ENCODE measurements around the gene OR10J1. TPM values are rescaled to one million over a fixed set of nuclear protein-coding genes. Genes with fewer than 3 reads are reported as not detected.
"Not testable (repeated sequence)": the region's sequence is repeated elsewhere in the genome, so short reads cannot be mapped to it uniquely, and the experiment has no call there.

Gene OR10J1
- total and polyA plus RNA-seq, 2 of the 8 experiments (the other 6 are each of a cell fraction or from before 2014, with no cell fraction given), result not detected

DNA sequence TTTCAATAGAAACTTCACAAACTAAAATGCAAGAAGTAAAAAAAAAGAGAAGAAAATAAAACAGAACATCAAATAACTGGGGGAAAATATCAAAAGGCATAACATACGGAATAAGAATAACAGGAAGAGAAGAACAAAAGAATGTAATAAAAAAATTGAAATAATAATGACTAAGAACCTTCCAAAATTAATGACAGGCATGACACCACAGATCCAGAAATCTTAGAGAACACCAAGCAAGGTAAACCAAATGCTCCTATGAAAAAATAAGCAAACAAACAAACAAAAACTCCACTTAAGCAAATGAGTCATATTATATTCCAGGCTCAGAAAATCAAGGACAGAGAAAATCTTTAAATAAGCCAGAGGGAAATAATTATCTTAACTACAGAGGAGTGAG, 8.7 kb downstream of the OR10J1 start (continued):
- no peak for TF ChIP-seq RXRA (IDR thresholded peaks at IDR 0.05; ENCODE audit: insufficient read depth, low read depth, low read length)

- H3K14ac ChIP-seq (ENCODE audit: insufficient read length); H4K5ac ChIP-seq (ENCODE audit: insufficient read length, low read depth, low read length); H4K91ac ChIP-seq (replicated peaks; ENCODE audit: insufficient read length, low read length); H3K27ac ChIP-seq (ENCODE audit: low read depth, low read length); CTCF ChIA-PET (ENCODE audit: partially characterized antibody); H3K56ac ChIP-seq (replicated peaks; ENCODE audit: insufficient read length, low read depth, low read length); FAIRE-seq; H2BK120ac ChIP-seq (replicated peaks; ENCODE audit: low read depth, low read length); H3K23me2 ChIP-seq (ENCODE audit: low read depth, low read length); H3K36me3 ChIP-seq (ENCODE audit: control insufficient read depth in 2 of 4, insufficient read depth in 4 of 4, low read length in 3 of 4); H3K18ac ChIP-seq (ENCODE audit: extremely low read depth, low read length); H3K27me3 ChIP-seq (replicated peaks in 1 of 4; ENCODE audit: control insufficient read depth in 3 of 4, extremely low read depth in 1 of 4, insufficient read depth in 3 of 4, low read length in 3 of 4); H4K20me1 ChIP-seq (replicated peaks in 1 of 2; ENCODE audit: control insufficient read depth in 1 of 2, insufficient read depth in 2 of 2, low read length in 2 of 2); H3K79me1 ChIP-seq (ENCODE audit: low read depth, low read length); H2AFZ ChIP-seq (ENCODE audit: low read length); H2BK20ac ChIP-seq (ENCODE audit: low read length); H2AK5ac ChIP-seq (ENCODE audit: low read depth, low read length); H2BK5ac ChIP-seq (ENCODE audit: low read depth, low read length); H3K23ac ChIP-seq (ENCODE audit: insufficient read length); DNase-seq (ENCODE audit: low read depth in 1 of 2, low spot score in 2 of 2); H3K4me2 ChIP-seq (ENCODE audit: insufficient read depth in 1 of 2, low read depth in 2 of 2, low read length in 2 of 2); H4K8ac ChIP-seq (ENCODE audit: extremely low read depth, insufficient read depth, low read length); H2BK12ac ChIP-seq (ENCODE audit: low read depth, low read length); H3K9ac ChIP-seq (replicated peaks in 1 of 4; ENCODE audit: extremely low read depth in 1 of 4, low read depth in 3 of 4, low read length in 3 of 4); POLR2A ChIA-PET (ENCODE audit: partially characterized antibody); H3K4ac ChIP-seq (replicated peaks; ENCODE audit: insufficient read length, low read depth, low read length); H3K4me3 ChIP-seq (ENCODE audit: extremely low read depth in 1 of 4, insufficient read depth in 2 of 4, low read depth in 3 of 4, low read length in 4 of 4); H3K4me1 ChIP-seq (replicated peaks in 1 of 4; ENCODE audit: control insufficient read depth in 3 of 4, insufficient read depth in 4 of 4, low read length in 3 of 4); H3K79me2 ChIP-seq (ENCODE audit: control insufficient read depth in 1 of 2, insufficient read depth in 2 of 2, low read length in 2 of 2); H2BK15ac ChIP-seq (ENCODE audit: low read length): not testable (repeated sequence)
- 54% methylated on average over 3 of the region's 23 CpGs; no CpG with 5 or more reads in 1 of the 2 experiments for WGBS, 2 experiments (ENCODE audit: extremely low coverage in 1 of 2, insufficient coverage in 1 of 2, insufficient read length in 1 of 2, insufficient replicate concordance in 2 of 2, low coverage in 1 of 2, low lambda C conversion rate in 2 of 2, missing lambda C conversion rate in 1 of 2)
- peaks cover 35 to 40% of the 10 kb centered on the region in 2 experiments; a peak in 3 of 4 replicates for H3K9me3 ChIP-seq (ENCODE audit: insufficient read depth in 2 of 2, low read depth in 1 of 2, low read length in 1 of 2)
Measured at GRCh38 chr1:159449605-159450004, 10.1 kb downstream of the OR10J1 start.
